Activated CD4-positive, alpha-beta T cell treated with anti-CD3 and anti-CD28 coated beads for 24 hours (primary cell): ENCODE results near the gene SNTG2.

Experiments
- DNase-seq, 2 donors: peaks; one replicate each; pipeline ENCODE4 v3.0.0-alpha.2; 2020; ENCODE audit warnings: low read depth in 2 of 2

Gene SNTG2

DNA sequence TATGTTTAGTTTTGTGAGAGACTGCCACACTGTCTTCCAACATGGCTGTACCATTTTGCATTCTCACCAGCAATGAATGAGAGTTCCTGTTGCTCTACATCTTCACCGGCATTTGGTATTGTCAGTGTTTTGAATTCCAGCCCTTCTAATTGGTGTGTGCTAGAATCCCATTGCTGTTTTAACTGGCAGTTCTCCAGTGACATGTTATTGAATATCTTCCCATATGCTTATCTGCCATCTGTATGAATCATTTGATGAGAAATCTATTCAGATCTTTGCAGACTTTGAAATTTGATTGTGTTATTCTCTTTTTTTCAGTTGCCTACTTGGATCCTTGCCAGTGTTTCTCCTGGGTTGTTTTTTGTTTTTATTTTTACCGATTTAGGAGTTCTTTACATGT, 99.0 kb downstream of the SNTG2 start:
- DNase-seq: no peak

DNA sequence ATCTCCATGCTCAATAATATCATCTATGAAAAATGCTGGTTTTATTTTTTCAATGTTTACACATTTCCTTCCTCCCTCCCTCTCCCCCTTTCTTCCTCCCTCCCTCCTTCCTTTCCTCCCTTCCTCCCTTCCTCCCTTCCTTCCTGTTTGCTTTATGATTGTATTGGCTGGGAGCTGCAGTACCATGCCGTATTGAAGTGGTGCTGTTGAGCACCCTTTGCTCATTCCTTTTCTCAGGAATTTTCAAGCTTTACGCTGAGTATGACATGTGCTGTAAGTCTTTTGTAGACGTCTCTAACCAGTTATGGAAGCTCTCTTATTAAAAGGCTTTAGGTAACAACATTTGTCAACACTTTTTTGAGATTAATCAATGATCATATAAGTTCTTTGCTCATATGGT, 100.4 kb downstream of the SNTG2 start:
- no peak for DNase-seq

DNA sequence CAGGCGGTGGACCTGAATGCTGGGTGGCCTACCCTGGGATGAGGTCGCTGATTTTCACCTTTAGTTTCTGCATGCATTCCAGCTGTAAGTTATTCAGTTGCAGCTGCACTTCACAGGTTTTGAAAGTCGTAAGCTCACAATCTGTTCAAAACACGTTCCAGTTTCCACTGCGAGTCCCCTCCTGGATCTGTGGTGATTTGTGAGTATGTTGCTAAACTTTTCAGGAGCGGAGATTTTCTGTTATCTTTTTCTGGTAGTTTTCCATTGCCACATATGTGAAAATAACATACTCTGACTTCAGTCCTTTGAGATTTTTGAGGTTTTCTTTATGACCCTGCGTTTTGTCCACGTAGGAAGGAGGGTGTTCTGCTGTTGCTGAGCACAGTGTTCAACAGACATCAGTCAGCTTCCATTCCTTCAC, 102.1 kb downstream of the SNTG2 start:
- DNase-seq: no peak

GRCh38 chr2:1053786-1054185, 103.1 kb downstream of the SNTG2 start:
- no peak for DNase-seq

- no peak for DNase-seq
These were observed 103.8 kb downstream of the SNTG2 start for GRCh38 chr2:1054399-1054798.

- DNase-seq: no peak
These were observed 104.5 kb downstream of the SNTG2 start for GRCh38 chr2:1055014-1055595.

- no peak for DNase-seq
These were observed 109.7 kb downstream of the SNTG2 start for GRCh38 chr2:1060372-1060771.

GRCh38 chr2:1060987-1061386, 110.3 kb downstream of the SNTG2 start:
- no peak for DNase-seq

- no peak for DNase-seq
These were observed 117.6 kb downstream of the SNTG2 start for GRCh38 chr2:1068241-1068640.

- no peak for DNase-seq
These were observed 118.2 kb downstream of the SNTG2 start for GRCh38 chr2:1068822-1069221.

- DNase-seq: no peak
These were observed 119.2 kb downstream of the SNTG2 start for GRCh38 chr2:1069847-1070246.

- DNase-seq: no peak
These were observed 120.0 kb downstream of the SNTG2 start for GRCh38 chr2:1070601-1071000.

DNA sequence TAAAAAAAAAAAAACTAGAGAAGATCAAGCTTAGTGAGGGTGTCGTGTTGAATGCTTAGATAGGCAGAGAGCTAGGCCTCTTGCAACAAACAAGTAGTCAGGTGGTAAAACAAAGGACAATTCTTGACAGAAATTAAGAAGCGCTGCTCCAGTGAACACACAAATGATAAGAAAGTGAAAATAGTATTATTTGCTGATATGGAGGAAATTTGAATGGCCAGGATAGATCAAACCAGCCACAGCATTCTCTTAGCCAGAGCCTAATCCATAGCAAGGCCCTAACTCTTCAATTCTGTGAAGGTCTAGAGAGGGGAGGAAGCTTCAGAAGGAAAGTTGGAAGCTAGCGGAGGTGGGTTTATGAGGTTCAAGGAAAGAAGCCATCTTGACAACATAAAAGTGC, 121.0 kb downstream of the SNTG2 start:
- DNase-seq: no peak

- no peak for DNase-seq
These were observed 121.6 kb downstream of the SNTG2 start for GRCh38 chr2:1072250-1072649.

DNA sequence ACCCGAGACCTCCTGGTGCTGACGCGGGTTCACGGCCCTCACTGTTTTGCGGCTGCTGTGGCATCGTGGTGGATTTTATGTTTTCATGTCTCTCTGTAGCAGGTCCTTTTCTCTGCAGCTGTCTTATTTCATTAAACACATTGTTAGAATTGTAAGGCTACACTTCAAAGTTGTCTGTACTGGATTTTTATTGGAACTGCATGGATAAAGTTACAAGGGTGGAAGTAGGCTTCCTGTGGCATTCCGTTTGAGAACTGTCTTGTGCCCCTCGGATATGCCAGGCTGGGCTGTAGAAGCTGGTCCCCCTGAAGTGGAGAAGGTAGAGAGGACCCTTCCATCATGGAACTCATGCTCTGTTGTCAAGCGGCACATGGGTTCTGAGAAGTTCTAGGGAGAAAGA, 127.3 kb downstream of the SNTG2 start:
- DNase-seq: no peak

GRCh38 chr2:1078326-1078725, 127.7 kb downstream of the SNTG2 start:
- no peak for DNase-seq

GRCh38 chr2:1079873-1080799, 129.5 kb downstream of the SNTG2 start:
- no peak for DNase-seq

GRCh38 chr2:1081451-1082225, 131.0 kb downstream of the SNTG2 start:
- DNase-seq: no peak

DNA sequence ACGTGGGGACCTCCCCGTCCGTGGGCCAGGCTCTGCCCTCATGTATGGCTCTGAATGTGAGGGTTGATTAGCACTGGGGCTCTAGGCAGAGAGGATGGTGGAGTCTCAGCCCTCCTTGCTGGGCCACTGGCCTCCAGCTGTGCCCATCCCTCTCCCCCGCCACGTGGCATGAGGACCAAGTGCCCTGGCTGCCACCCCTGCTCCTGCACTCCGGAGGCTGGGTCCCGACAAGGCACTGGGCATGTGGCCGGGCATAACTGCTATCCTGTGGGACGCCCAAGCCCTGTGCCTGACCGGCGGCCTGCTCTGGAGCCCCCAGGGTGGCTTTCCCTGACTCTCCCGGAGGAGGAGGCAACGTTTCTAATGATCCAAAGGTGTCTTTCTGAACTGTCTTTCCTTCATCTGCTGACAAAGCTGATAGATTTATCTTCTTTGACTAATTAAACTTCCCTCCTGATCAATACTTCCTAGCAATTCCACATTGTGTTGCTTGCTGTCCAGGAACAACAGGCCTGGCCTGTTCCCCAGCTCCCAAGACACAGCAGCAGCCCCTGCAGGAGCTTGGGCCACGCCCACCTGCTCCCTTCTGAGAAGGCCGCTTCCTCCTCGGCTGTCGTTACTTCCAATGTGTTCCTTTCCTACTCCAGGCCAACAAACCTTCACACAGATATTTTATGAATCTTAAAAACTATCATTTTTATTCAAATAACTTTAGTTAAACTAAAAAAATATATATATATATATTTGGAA, 132.0 kb downstream of the SNTG2 start:
- no peak for DNase-seq

GRCh38 chr2:1088192-1088860, 137.7 kb downstream of the SNTG2 start:
- no peak for DNase-seq

GRCh38 chr2:1088940-1089339, 138.3 kb downstream of the SNTG2 start:
- DNase-seq: no peak
